Left renal cortex interstitium (tissue), 4 donors: ENCODE results near the gene PTPN1. TPM values are rescaled to one million over a fixed set of nuclear protein-coding genes. Genes with fewer than 3 reads are reported as not detected.

Source experiments
- DNase-seq, 4 donors: peaks; one replicate each; pipeline ENCODE4 v3.0.0-alpha.2; 2013; ENCODE audit warnings: low read depth in 4 of 4, low spot score in 2 of 4, missing footprints in 1 of 4
- polyA plus RNA-seq, 4 donors: library from polyadenylated mRNA; unstranded; fragments of 120-200 nt; gene quantifications; one replicate each; pipeline ENCODE4 v1.2.1, GENCODE V29; 2013; ENCODE audit not compliant: insufficient read length in 4 of 4

Gene PTPN1
- polyA plus RNA-seq, 4 donors: 31.3 to 33.6 (median 32.4) TPM

GRCh38 chr20:50627747-50628146 lies 117.6 kb downstream of the PTPN1 start:
- DNase-seq: no peak

GRCh38 chr20:50628332-50628731 lies 118.1 kb downstream of the PTPN1 start:
- DNase-seq: no peak

- no peak for DNase-seq
Measured at GRCh38 chr20:50628853-50629669, 118.9 kb downstream of the PTPN1 start.

- no peak for DNase-seq
Measured at GRCh38 chr20:50629670-50630045, 119.5 kb downstream of the PTPN1 start.

- DNase-seq: no peak
Measured at GRCh38 chr20:50630578-50631263, 120.5 kb downstream of the PTPN1 start.

- no peak for DNase-seq
Measured at GRCh38 chr20:50632236-50632635, 122.1 kb downstream of the PTPN1 start.

- no peak for DNase-seq
Measured at GRCh38 chr20:50632701-50633100, 122.5 kb downstream of the PTPN1 start.

GRCh38 chr20:50633361-50633760 lies 123.2 kb downstream of the PTPN1 start:
- no peak for DNase-seq

- DNase-seq: no peak
Measured at GRCh38 chr20:50634191-50634590, 124.0 kb downstream of the PTPN1 start.

Other genes with a start within 250 kb of the PTPN1 start
- gene RIPOR3, start 181.2 kb downstream of the PTPN1 start, polyA plus RNA-seq: 1 to 10 TPM; 6.4 to 10.0 (median 8.0) TPM
- gene PARD6B, start 221.2 kb downstream of the PTPN1 start, polyA plus RNA-seq: 10 to 100 TPM; 19.1 to 26.8 (median 22.8) TPM